Upper lobe of left lung (tissue), 4 donors: ENCODE data around the gene TFF3.

Experiments
- CTCF ChIP-seq, 6 experiments: fragments of 450-650 bp in 4 of 6; fragments of 200-600 bp in 2 of 6; sonication (generic) in 2 of 6; IDR thresholded peaks; one replicate each; pipeline ENCODE4 v1.5.1; 2016 to 2019; ENCODE audit warnings: antibody characterized with exemption in 6 of 6
- EP300 ChIP-seq, 4 donors: sonication (generic); formaldehyde crosslinking; IDR thresholded peaks; one replicate each; pipeline ENCODE4 v1.5.1; 2017; ENCODE audit warnings: antibody characterized with exemption in 4 of 4, control low read depth in 2 of 4
- POLR2A ChIP-seq, 4 donors: fragments of 450-650 bp; IDR thresholded peaks; one replicate each; pipeline ENCODE4 v1.5.1; 2016 to 2017; ENCODE audit warnings: antibody characterized with exemption in 4 of 4, mild to moderate bottlenecking in 2 of 4
- POLR2AphosphoS5 ChIP-seq, 2 donors: sonication (generic); formaldehyde crosslinking; IDR thresholded peaks; one replicate each; pipeline ENCODE4 v1.5.1; 2017; ENCODE audit warnings: antibody characterized with exemption in 2 of 2

DNA sequence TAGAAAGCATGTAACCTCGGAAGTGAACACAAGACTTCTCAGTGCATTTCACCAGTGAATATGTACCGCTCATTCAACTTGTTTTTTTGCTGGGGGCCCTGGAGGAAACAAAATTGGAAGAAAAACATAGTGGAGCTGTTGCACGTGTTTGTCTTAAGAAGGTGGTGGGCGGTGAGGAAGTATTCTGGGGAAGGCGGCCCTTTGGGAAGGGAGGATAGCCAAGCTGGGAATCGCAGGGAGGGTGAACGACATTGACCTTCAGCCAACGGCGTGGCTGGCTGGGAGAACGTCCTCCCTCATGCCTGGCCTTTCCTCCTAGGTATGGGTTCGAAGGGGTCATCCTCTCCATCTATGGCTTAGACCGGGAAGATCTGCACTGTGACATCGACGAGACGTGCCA, 19.4 kb downstream of the TFF3 start:
- TF ChIP-seq EP300 (IDR thresholded peaks at IDR 0.05) (no peak), CTCF (IDR thresholded peaks at IDR 0.05) (no peak), POLR2AphosphoS5 (IDR thresholded peaks at IDR 0.05) (no peak), POLR2A (IDR thresholded peaks at IDR 0.05) (no peak)
